MM.1S (cell line): ENCODE data around the gene PPA1.
"Not testable (repeated sequence)": the region's sequence is repeated elsewhere in the genome, so short reads cannot be mapped to it uniquely, and the experiment has no call there.

Experiments
- DNase-seq: peaks from one replicate; pipeline ENCODE4 v3.0.0-alpha.2; 2015
- H2AFZ ChIP-seq: fragments of 300-600 bp; sonication (generic); 2 replicates; pipeline ENCODE4 v1.6.0; 2016; ENCODE audit warnings: antibody characterized with exemption, low read length
- H3F3A ChIP-seq: fragments of 300-600 bp; sonication (generic); 2 replicates; pipeline ENCODE4 v1.6.1; 2016; ENCODE audit warnings: mild to moderate bottlenecking, antibody characterized with exemption, low read length, moderate library complexity, mixed read lengths; ENCODE audit not compliant: insufficient read depth
- H3K27ac ChIP-seq: fragments of 300-600 bp; sonication (generic); 2 replicates; pipeline ENCODE4 v1.5.1; 2016; ENCODE audit warnings: mild to moderate bottlenecking, low read length
- H3K27me3 ChIP-seq: fragments of 300-600 bp; sonication (generic); replicated peaks from 2 replicates; pipeline ENCODE4 v1.6.0; 2016; ENCODE audit warnings: low read length; ENCODE audit not compliant: insufficient read depth
- H3K36me3 ChIP-seq: fragments of 300-600 bp; sonication (generic); replicated peaks from 2 replicates; pipeline ENCODE4 v1.6.1; 2016; ENCODE audit warnings: mild to moderate bottlenecking, low read length, mixed read lengths; ENCODE audit not compliant: insufficient read depth
- H3K4me1 ChIP-seq: fragments of 300-600 bp; sonication (generic); 2 replicates; pipeline ENCODE4 v1.6.1; 2016; ENCODE audit warnings: low read length, mixed read lengths
- H3K4me2 ChIP-seq: fragments of 300-600 bp; sonication (generic); 2 replicates; pipeline ENCODE4 v1.6.0; 2016; ENCODE audit warnings: low read depth, low read length
- H3K4me3 ChIP-seq: fragments of 300-600 bp; sonication (generic); 2 replicates; pipeline ENCODE4 v1.5.1; 2016; ENCODE audit warnings: low read length, mixed read lengths
- H3K79me2 ChIP-seq: fragments of 300-600 bp; sonication (generic); 2 replicates; pipeline ENCODE4 v1.6.1; 2016; ENCODE audit warnings: mixed run types, low read length, mixed read lengths
- H3K9ac ChIP-seq: fragments of 300-600 bp; sonication (generic); 2 replicates; pipeline ENCODE4 v1.6.1; 2016; ENCODE audit warnings: low read length, mixed read lengths
- H3K9me2 ChIP-seq: fragments of 300-600 bp; sonication (generic); replicated peaks from 2 replicates; pipeline ENCODE4 v1.6.1; 2016; ENCODE audit warnings: mild to moderate bottlenecking, low read length, mixed read lengths; ENCODE audit not compliant: insufficient read depth
- H3K9me3 ChIP-seq: fragments of 300-600 bp; sonication (generic); replicated peaks from 2 replicates; pipeline ENCODE4 v1.6.1; 2016; ENCODE audit warnings: mild to moderate bottlenecking, low read length, mixed read lengths; ENCODE audit not compliant: insufficient read depth
- H4K20me1 ChIP-seq: fragments of 300-600 bp; sonication (generic); 2 replicates; pipeline ENCODE4 v1.6.1; 2016; ENCODE audit warnings: mild to moderate bottlenecking, low read length, moderate library complexity, mixed read lengths; ENCODE audit not compliant: insufficient read depth
- EZH2 ChIP-seq: fragments of 300-600 bp; sonication (generic); optimal IDR thresholded peaks from 2 replicates; pipeline ENCODE3; 2017; ENCODE audit warnings: low read depth, mild to moderate bottlenecking, antibody characterized with exemption, low read length, mixed read lengths
- EZH2phosphoT487 ChIP-seq: fragments of 300-600 bp; sonication (generic); IDR thresholded peaks from 2 replicates; pipeline ENCODE4 v1.6.1; 2018; ENCODE audit warnings: antibody characterized with exemption, low read length
- TF ChIP-seq, protein P1 (sequence below): fragments of 300-600 bp; sonication (generic); IDR thresholded peaks from 2 replicates; pipeline ENCODE4 v1.5.1; 2016; ENCODE audit warnings: antibody characterized with exemption, low read length, mixed read lengths

PPA1 gene

DNA sequence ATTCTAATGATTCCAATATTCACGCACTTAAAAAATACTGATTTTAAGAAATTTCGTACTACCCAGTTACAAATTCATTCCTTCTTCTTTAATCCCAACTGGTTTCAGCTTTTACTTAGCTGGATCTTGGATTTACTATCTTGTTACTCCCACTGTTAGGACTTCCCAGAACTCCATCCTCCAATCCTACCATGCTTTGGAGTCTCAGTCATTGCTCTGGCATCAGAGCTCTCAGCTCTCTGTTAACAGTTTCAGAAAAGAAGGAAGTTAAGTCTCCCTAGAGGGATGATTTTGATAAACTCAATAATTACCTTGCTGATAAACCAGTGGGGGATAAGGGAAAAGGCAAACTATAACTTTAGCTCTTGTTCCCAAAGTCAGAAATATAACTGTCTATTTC is 9.5 kb downstream of the PPA1 start:
- no peaks in the 10 kb centered on the region; the same call in 1 of the 2 replicates for H3K36me3 ChIP-seq
- H3K79me2 ChIP-seq: peaks cover 90% of the 10 kb centered on the region

DNA sequence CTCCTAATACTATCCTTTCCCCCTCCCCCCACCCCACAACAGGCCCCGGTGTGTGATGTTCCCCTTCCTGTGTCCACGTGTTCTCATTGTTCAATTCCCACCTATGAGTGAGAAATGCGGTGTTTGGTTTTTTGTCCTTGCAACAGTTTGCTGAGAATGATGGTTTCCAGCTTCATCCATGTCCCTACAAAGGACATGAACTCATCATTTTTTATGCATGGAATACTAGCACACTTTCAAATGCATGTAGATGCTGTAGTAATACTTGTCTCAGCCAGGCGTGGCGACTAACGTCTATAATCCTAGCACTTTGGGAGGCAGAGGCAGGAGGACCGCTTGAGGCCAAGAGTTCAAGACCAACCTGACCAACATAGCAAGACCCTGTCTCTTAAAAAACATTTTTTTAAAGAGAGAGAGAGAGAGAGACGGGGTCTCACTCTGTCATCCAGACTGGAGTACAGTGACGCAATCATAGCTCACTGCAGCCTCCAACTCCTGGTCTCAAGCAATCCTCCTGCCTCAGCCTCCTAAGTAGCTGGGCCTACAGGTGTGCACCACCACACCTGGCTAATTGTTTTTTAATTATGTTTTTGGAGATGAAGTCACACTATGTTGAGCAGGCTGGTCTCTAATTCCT is 10.3 kb downstream of the PPA1 start:
- H3K9ac ChIP-seq, H3K27me3 ChIP-seq, H3K27ac ChIP-seq, H2AFZ ChIP-seq, H3K9me2 ChIP-seq, H3K4me2 ChIP-seq, H3K9me3 ChIP-seq, H3K36me3 ChIP-seq, DNase-seq, H3K4me3 ChIP-seq: not testable (repeated sequence)
- H3K79me2 ChIP-seq: peaks cover 89% of the 10 kb centered on the region
- H3K4me1 ChIP-seq: peaks cover 46% of the 10 kb centered on the region
- peaks cover 11% of the 10 kb centered on the region for H4K20me1 ChIP-seq
- peaks cover 32% of the 10 kb centered on the region for H3F3A ChIP-seq

More for the DNA sequence above, 9.5 kb downstream of the PPA1 start:
- Histone ChIP-seq H3K4me1 (peaks cover 54% of the 10 kb centered on the region), H4K20me1 (peaks cover 11% of the 10 kb centered on the region), H3K9me2 (no peaks in the 10 kb centered on the region), H3F3A (peaks cover 32% of the 10 kb centered on the region), H2AFZ (no peak overlapping the region), H3K27ac (no peak overlapping the region), H3K4me2 (no peak overlapping the region), H3K9me3 (no peaks in the 10 kb centered on the region), H3K27me3 (no peaks in the 10 kb centered on the region), H3K9ac (no peak overlapping the region), H3K4me3 (no peak overlapping the region)
- TF ChIP-seq, protein P1, sequence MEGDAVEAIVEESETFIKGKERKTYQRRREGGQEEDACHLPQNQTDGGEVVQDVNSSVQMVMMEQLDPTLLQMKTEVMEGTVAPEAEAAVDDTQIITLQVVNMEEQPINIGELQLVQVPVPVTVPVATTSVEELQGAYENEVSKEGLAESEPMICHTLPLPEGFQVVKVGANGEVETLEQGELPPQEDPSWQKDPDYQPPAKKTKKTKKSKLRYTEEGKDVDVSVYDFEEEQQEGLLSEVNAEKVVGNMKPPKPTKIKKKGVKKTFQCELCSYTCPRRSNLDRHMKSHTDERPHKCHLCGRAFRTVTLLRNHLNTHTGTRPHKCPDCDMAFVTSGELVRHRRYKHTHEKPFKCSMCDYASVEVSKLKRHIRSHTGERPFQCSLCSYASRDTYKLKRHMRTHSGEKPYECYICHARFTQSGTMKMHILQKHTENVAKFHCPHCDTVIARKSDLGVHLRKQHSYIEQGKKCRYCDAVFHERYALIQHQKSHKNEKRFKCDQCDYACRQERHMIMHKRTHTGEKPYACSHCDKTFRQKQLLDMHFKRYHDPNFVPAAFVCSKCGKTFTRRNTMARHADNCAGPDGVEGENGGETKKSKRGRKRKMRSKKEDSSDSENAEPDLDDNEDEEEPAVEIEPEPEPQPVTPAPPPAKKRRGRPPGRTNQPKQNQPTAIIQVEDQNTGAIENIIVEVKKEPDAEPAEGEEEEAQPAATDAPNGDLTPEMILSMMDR: no peak
- no peak for TF ChIP-seq EZH2
- no peak for TF ChIP-seq EZH2phosphoT487
- DNase-seq: no peak

DNA sequence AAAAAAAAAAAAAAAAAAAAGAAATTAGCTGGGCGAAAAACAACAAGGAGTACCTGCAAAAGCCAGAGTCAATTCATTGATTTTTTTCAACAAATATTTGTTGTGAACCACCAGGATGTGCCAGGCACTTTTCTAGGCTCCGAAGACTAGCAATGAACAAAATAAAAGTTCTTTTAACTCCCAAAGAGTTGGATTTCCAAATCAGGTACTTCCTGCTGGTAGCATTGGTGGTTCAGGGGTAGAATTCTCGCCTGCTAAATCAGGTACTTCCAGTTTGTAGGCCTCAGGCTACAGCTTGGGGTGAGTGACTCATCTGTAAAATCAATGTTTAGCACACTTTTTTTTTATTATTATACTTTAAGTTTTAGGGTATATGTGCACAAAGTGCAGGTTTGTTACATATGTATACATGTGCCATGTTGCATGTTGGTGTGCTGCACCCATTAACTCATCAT is 10.9 kb downstream of the PPA1 start:
- peak; percentile 26 for DNase-seq
- H2AFZ ChIP-seq: no peak overlapping the region
- H3K27me3 ChIP-seq: no peaks in the 10 kb centered on the region
- H3K79me2 ChIP-seq: peaks cover 89% of the 10 kb centered on the region
- H3K27ac ChIP-seq: no peak overlapping the region
- no peaks in the 10 kb centered on the region for H3K9me3 ChIP-seq
- H3K4me3 ChIP-seq: no peak overlapping the region
- H3K4me2 ChIP-seq: no peak overlapping the region
- no peaks in the 10 kb centered on the region for H3K9me2 ChIP-seq
- H3K4me1 ChIP-seq: peaks cover 40% of the 10 kb centered on the region
- TF ChIP-seq EZH2phosphoT487: no peak
- no peak for TF ChIP-seq EZH2
- TF ChIP-seq, protein P1: no peak
- H3K36me3 ChIP-seq: peaks cover 1% of the 10 kb centered on the region; the same call in 1 of the 2 replicates
- peaks cover 11% of the 10 kb centered on the region for H4K20me1 ChIP-seq
- no peak overlapping the region for H3K9ac ChIP-seq
- peaks cover 32% of the 10 kb centered on the region for H3F3A ChIP-seq

DNA sequence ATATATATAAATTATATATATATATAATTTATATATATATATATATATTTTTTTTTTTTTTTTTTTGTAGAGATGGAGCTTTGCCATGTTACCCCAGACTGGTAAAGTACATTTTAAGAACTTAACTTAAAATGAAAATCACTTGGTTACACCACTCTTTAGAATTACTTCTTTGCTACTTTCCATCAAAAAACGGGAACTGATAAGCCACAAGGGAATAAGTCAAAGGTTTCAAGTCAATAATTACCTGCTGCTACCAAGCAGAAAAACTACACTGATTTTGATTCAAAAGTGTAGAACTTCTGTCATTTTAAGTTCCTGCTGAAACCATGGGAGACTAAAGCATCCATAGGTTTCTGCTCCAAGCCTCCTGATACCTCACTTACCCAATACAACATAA is 12.2 kb downstream of the PPA1 start:
- no peaks in the 10 kb centered on the region for H3K9me3 ChIP-seq
- H3K4me3 ChIP-seq: no peak overlapping the region
- DNase-seq: no peak
- H3K27me3 ChIP-seq: no peaks in the 10 kb centered on the region
- H3K4me2 ChIP-seq: peak overlapping the region; percentile 40
- H3K4me1 ChIP-seq: peaks cover 27% of the 10 kb centered on the region
- H3K27ac ChIP-seq: peak overlapping the region; percentile 6; the same call in 1 of the 2 replicates
- H2AFZ ChIP-seq: no peak overlapping the region
- peaks cover 11% of the 10 kb centered on the region for H4K20me1 ChIP-seq
- H3F3A ChIP-seq: peaks cover 29% of the 10 kb centered on the region
- peaks cover 5% of the 10 kb centered on the region; the same call in 1 of the 2 replicates for H3K36me3 ChIP-seq
- TF ChIP-seq EZH2 (no peak), EZH2phosphoT487 (no peak)
- TF ChIP-seq, protein P1: no peak
- no peak overlapping the region; the same call in 1 of the 2 replicates for H3K9ac ChIP-seq
- H3K79me2 ChIP-seq: peaks cover 86% of the 10 kb centered on the region
- H3K9me2 ChIP-seq: no peaks in the 10 kb centered on the region
